ENCODE data around the gene PLXNB2.
"Not testable (repeated sequence)": the region's sequence is repeated elsewhere in the genome, so short reads cannot be mapped to it uniquely, and the experiment has no call there.

The PLXNB2 gene

GRCh38 chr22:50274311-50274710 lies 33.1 kb downstream of the PLXNB2 start (continued):
- TF ChIP-seq ZNF148 (tag by site-specific recombination; IDR thresholded peaks at IDR 0.05; ENCODE audit: borderline replicate concordance), result no peak
- TF ChIP-seq ZNF600 (tag by site-specific recombination; IDR thresholded peaks at IDR 0.05), result peak; percentile 41; the same call in 1 of the 2 replicates
- TF ChIP-seq ZNF398 (tag by site-specific recombination; IDR thresholded peaks at IDR 0.05), result 0 out of 2 replicates have a peak, but pooled peaks have one; percentile 9

GRCh38 chr22:50273781-50274180 lies 33.7 kb downstream of the PLXNB2 start:
- H3K27ac ChIP-seq (ENCODE audit: extremely low read depth, low read depth, low read length); H3K9me3 ChIP-seq (ENCODE audit: control insufficient read depth, insufficient read depth, low read depth, low read length); H3K4me3 ChIP-seq (ENCODE audit: low read depth, low read length): not testable (repeated sequence)
- ChIA-PET CTCF (interaction anchor here (1.0 to 6.3 kb wide), 5 partner anchors 11 to 68 kb away, joined by 3 to 42 read pairs (median 4); partner anchors contain the start of gene TUBGCP6), POLR2A (interaction anchor here (0.7 to 2.3 kb wide), 2 partner anchors 32 to 265 kb away, joined by 3 to 8 read pairs; no protein-coding TSS in a partner anchor)
- H3K4me1 ChIP-seq (ENCODE audit: control insufficient read depth, insufficient read depth, low read length), result peaks cover 14% of the 10 kb centered on the region
- H3K36me3 ChIP-seq (ENCODE audit: control insufficient read depth in 2 of 2, insufficient read depth in 1 of 2, low read length in 2 of 2), result peaks cover 0 to 44% of the 10 kb centered on the region in 2 experiments; a peak in 2 of 3 replicates

- Histone ChIP-seq H3K4me1 (ENCODE audit: control insufficient read depth, insufficient read depth, low read length) (peaks cover 14% of the 10 kb centered on the region), H3K36me3 (ENCODE audit: control insufficient read depth in 2 of 2, insufficient read depth in 1 of 2, low read length in 2 of 2) (peaks cover 0 to 40% of the 10 kb centered on the region in 2 experiments; a peak in 2 of 3 replicates)
- H3K27ac ChIP-seq (ENCODE audit: extremely low read depth, low read depth, low read length); H3K9me3 ChIP-seq (ENCODE audit: control insufficient read depth, insufficient read depth, low read depth, low read length); H3K4me3 ChIP-seq (ENCODE audit: low read depth, low read length): not testable (repeated sequence)
- ChIA-PET POLR2A (interaction anchor here (0.7 to 2.3 kb wide), 3 partner anchors 23 to 265 kb away, joined by 3 to 17 read pairs (median 8); partner anchors contain the start of gene HDAC10), CTCF (interaction anchor here (0.6 to 6.3 kb wide), 12 partner anchors 10 to 68 kb away, joined by 3 to 42 read pairs (median 4); partner anchors contain the start of genes HDAC10 and TUBGCP6)
These were observed 34.1 kb downstream of the PLXNB2 start for GRCh38 chr22:50273352-50273751.

- Histone ChIP-seq H3K36me3 (ENCODE audit: control insufficient read depth in 2 of 2, insufficient read depth in 1 of 2, low read length in 2 of 2) (peaks cover 0 to 29% of the 10 kb centered on the region in 2 experiments; a peak in 2 of 3 replicates), H3K4me3 (ENCODE audit: low read depth, low read length) (no peak overlapping the region), H3K4me1 (ENCODE audit: control insufficient read depth, insufficient read depth, low read length) (peaks cover 14% of the 10 kb centered on the region), H3K9me3 (ENCODE audit: control insufficient read depth, insufficient read depth, low read depth, low read length) (no peaks in the 10 kb centered on the region), H3K27ac (ENCODE audit: extremely low read depth, low read depth, low read length) (peak overlapping the region; percentile 45; the same call in 1 of the 2 replicates)
- TF ChIP-seq KLF8 (tag by site-specific recombination; IDR thresholded peaks at IDR 0.05) (no peak), PRDM10 (tag by site-specific recombination; IDR thresholded peaks at IDR 0.05) (peak; percentile 40), PATZ1 (tag by site-specific recombination; IDR thresholded peaks at IDR 0.05) (peak; percentile 45), ZNF10 (tag by site-specific recombination; IDR thresholded peaks at IDR 0.05) (peak; percentile 62; the same call in 1 of the 2 replicates), ZNF530 (tag by site-specific recombination; IDR thresholded peaks at IDR 0.05; ENCODE audit: low read depth) (no peak), GLIS2 (tag by site-specific recombination; IDR thresholded peaks at IDR 0.05) (peak; percentile 68), ZIC2 (tag by site-specific recombination; IDR thresholded peaks at IDR 0.05) (peak; percentile 95), GLIS1 (tag by site-specific recombination; IDR thresholded peaks at IDR 0.05) (peak; percentile 89), KLF7 (tag by site-specific recombination; IDR thresholded peaks at IDR 0.05; ENCODE audit: borderline replicate concordance) (0 out of 2 replicates have a peak, but pooled peaks have one; percentile 13), BCL11A (tag by site-specific recombination; IDR thresholded peaks at IDR 0.05; ENCODE audit: low read depth) (0 out of 2 replicates have a peak, but pooled peaks have one; percentile 12), ZNF658 (tag by site-specific recombination; IDR thresholded peaks at IDR 0.05) (no peak), ZNF37A (tag by site-specific recombination; IDR thresholded peaks at IDR 0.05) (no peak)
- CTCF ChIA-PET, result interaction anchor here (0.6 to 6.3 kb wide), 19 partner anchors 10 to 350 kb away, joined by 3 to 42 read pairs (median 4); partner anchors contain the start of genes HDAC10, MAPK12, SCO2 and TUBGCP6
- POLR2A ChIA-PET, result interaction anchor here (0.6 to 2.3 kb wide), 18 partner anchors 9 to 291 kb away, joined by 3 to 17 read pairs (median 5); partner anchors contain the start of genes HDAC10, MAPK12, SYCE3 and TUBGCP6
These were observed 35.2 kb downstream of the PLXNB2 start for GRCh38 chr22:50272044-50272802.

Data from HEK293 (cell line).